ENCODE measurements around the gene UPF3A.

The UPF3A gene

DNA sequence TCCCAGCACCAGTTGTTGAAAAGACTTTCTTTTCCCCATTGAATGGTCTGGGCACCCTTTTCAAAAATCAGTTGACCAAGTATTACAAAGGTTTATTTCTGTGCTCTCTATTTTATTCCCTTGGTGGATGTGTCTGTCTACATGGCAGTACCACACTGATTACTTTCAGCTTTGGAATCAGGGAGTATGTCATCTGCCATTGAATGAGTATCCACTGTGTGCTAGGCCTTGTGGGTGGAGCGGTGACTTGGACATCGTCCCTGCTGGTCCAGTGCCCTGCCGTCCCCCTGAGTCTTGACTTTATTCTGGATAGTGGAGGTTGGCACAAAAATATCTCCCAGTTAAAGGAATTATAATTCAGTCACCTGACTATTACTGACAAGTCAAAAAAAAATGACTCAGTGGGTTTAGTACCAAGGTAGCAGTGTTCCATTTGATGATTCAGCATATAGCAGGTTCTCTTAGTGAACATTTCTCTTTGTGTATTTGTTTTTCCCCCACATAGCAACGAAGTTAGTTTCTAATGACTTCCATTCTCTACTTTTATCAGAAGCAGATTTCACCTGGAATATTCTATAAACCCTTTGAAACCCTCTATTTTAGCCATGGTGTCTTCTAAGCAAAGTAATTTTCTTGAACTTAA lies 3.9 kb downstream of the UPF3A start:
- TF ChIP-seq, protein P1, sequence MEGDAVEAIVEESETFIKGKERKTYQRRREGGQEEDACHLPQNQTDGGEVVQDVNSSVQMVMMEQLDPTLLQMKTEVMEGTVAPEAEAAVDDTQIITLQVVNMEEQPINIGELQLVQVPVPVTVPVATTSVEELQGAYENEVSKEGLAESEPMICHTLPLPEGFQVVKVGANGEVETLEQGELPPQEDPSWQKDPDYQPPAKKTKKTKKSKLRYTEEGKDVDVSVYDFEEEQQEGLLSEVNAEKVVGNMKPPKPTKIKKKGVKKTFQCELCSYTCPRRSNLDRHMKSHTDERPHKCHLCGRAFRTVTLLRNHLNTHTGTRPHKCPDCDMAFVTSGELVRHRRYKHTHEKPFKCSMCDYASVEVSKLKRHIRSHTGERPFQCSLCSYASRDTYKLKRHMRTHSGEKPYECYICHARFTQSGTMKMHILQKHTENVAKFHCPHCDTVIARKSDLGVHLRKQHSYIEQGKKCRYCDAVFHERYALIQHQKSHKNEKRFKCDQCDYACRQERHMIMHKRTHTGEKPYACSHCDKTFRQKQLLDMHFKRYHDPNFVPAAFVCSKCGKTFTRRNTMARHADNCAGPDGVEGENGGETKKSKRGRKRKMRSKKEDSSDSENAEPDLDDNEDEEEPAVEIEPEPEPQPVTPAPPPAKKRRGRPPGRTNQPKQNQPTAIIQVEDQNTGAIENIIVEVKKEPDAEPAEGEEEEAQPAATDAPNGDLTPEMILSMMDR (IDR thresholded peaks at IDR 0.05; ENCODE audit: control insufficient read depth, insufficient read depth, low read depth, low read length, missing control alignments), result no peak
- no peak overlapping the region for H3K4me3 ChIP-seq (ENCODE audit: control insufficient read depth, low read depth, low read length)
- no peak for DNase-seq (ENCODE audit: low read depth)

- no peak overlapping the region for H3K4me3 ChIP-seq (ENCODE audit: control insufficient read depth, low read depth, low read length)
- TF ChIP-seq, protein P1 (IDR thresholded peaks at IDR 0.05; ENCODE audit: control insufficient read depth, insufficient read depth, low read depth, low read length, missing control alignments), result no peak
- DNase-seq (ENCODE audit: low read depth), result no peak
Observed at GRCh38 chr13:114286808-114287207, 5.4 kb downstream of the UPF3A start.

- TF ChIP-seq, protein P1 (IDR thresholded peaks at IDR 0.05; ENCODE audit: control insufficient read depth, insufficient read depth, low read depth, low read length, missing control alignments), result no peak
- no peak for DNase-seq (ENCODE audit: low read depth)
- H3K4me3 ChIP-seq (ENCODE audit: control insufficient read depth, low read depth, low read length), result no peak overlapping the region
Observed at GRCh38 chr13:114288157-114288591, 6.8 kb downstream of the UPF3A start.

DNA sequence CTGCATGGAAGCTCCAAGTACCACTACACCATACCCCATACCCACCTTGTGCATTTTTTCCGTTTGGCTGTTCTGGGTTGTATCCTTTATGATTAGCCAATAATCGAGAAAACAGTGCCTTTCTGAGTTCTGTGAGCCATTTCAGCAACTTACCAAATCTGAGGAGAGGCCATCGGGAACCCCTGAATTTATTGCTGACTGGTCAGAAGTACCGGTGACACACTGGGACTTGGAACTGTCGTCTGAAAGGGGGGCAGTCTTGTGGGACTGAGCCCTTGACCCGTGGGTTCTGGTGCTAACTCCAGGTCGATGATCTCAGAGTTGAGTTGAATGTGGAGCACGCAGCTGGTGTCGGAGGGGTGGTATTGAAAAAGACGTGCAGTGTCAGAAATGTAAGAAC lies 15.0 kb downstream of the UPF3A start:
- H3K4me3 ChIP-seq (ENCODE audit: control insufficient read depth, low read depth, low read length), result no peak overlapping the region
- no peak for DNase-seq (ENCODE audit: low read depth)
- TF ChIP-seq, protein P1 (IDR thresholded peaks at IDR 0.05; ENCODE audit: control insufficient read depth, insufficient read depth, low read depth, low read length, missing control alignments), result no peak

DNA sequence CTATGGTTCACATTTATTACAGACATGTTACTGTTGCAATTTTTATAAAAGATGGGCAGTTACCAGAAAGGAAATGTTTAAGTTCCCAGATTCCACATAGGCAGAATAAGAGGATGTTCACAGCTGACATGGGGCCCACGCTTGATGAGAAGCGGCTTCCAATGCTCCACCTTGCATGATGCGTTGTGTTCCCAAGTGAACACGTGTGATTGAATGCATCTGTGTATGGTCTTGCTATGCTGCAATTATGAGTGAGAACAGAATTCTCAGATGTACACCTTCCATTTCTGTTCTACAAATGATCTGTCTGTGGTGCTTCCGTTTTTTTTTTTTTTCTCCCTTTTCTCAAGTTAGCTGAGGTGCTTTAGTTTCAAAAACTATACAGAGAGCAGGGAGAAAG lies 15.5 kb downstream of the UPF3A start:
- TF ChIP-seq, protein P1 (IDR thresholded peaks at IDR 0.05; ENCODE audit: control insufficient read depth, insufficient read depth, low read depth, low read length, missing control alignments), result no peak
- no peak for DNase-seq (ENCODE audit: low read depth)
- H3K4me3 ChIP-seq (ENCODE audit: control insufficient read depth, low read depth, low read length), result no peak overlapping the region

GRCh38 chr13:114298866-114299265 lies 17.5 kb downstream of the UPF3A start:
- TF ChIP-seq, protein P1 (IDR thresholded peaks at IDR 0.05; ENCODE audit: control insufficient read depth, insufficient read depth, low read depth, low read length, missing control alignments), result no peak
- H3K4me3 ChIP-seq (ENCODE audit: control insufficient read depth, low read depth, low read length), result no peak overlapping the region
- no peak for DNase-seq (ENCODE audit: low read depth)
